Measurements from ENCODE around the gene CLDN6.
"Not testable (repeated sequence)": the region's sequence is repeated elsewhere in the genome, so short reads cannot be mapped to it uniquely, and the experiment has no call there.

DNA sequence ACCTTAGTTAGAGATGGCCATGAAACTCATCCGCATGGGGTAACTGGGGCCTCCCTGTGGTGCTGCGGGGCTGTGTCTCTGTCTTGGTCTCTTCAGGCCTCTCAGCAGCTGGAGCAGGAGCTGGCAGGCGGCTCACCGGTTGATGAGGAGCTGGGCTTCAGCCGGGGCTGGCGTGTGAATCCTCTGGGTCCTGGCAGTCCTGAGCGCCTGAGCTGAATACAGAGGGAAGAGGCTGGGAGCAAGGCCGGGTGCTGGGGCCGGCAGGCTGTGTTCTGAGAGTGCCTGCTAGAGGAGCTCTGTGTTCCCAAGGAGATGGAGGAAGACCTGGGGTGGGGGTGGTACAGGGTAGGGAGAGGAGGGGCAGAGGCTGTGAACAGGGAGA is 37.7 kb upstream of the CLDN6 start:
- TF ChIP-seq, protein P1, sequence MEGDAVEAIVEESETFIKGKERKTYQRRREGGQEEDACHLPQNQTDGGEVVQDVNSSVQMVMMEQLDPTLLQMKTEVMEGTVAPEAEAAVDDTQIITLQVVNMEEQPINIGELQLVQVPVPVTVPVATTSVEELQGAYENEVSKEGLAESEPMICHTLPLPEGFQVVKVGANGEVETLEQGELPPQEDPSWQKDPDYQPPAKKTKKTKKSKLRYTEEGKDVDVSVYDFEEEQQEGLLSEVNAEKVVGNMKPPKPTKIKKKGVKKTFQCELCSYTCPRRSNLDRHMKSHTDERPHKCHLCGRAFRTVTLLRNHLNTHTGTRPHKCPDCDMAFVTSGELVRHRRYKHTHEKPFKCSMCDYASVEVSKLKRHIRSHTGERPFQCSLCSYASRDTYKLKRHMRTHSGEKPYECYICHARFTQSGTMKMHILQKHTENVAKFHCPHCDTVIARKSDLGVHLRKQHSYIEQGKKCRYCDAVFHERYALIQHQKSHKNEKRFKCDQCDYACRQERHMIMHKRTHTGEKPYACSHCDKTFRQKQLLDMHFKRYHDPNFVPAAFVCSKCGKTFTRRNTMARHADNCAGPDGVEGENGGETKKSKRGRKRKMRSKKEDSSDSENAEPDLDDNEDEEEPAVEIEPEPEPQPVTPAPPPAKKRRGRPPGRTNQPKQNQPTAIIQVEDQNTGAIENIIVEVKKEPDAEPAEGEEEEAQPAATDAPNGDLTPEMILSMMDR (IDR thresholded peaks at IDR 0.05): not testable (repeated sequence)
- TF ChIP-seq POLR2A (IDR thresholded peaks at IDR 0.05): not testable (repeated sequence)

Data from thyroid gland (tissue), 4 donors.